Thoracic aorta (tissue), 2 donors: ENCODE results near the gene NDUFV1. TPM values are rescaled to one million over a fixed set of nuclear protein-coding genes. Genes with fewer than 3 reads are reported as not detected.
"Not testable (repeated sequence)": the region's sequence is repeated elsewhere in the genome, so short reads cannot be mapped to it uniquely, and the experiment has no call there.

Source experiments
- ATAC-seq: fragments of 150-250 bp; one replicate; pipeline ENCODE4 v1.8.0; 2017; ENCODE audit warnings: low read depth; ENCODE audit not compliant: insufficient number of reproducible peaks, low FRiP score
- DNase-seq: peaks from one replicate; pipeline ENCODE4 v3.0.0-alpha.2; 2020; ENCODE audit warnings: low spot score
- H3K27ac ChIP-seq, 2 donors: fragments of 200-600 bp; sonication (generic); 1 replicate in 1 of 2; 2 replicates in 1 of 2; pipeline ENCODE4 v1.5.1; 2016; ENCODE audit warnings: mild to moderate bottlenecking in 2 of 2, moderate library complexity in 2 of 2
- H3K27me3 ChIP-seq: fragments of 200-600 bp; sonication (generic); replicated peaks from 2 replicates; pipeline ENCODE4 v1.6.0; 2016; ENCODE audit warnings: mild to moderate bottlenecking; ENCODE audit not compliant: insufficient read depth
- H3K36me3 ChIP-seq: fragments of 200-600 bp; sonication (generic); one replicate; pipeline ENCODE4 v1.5.1; 2016
- H3K4me1 ChIP-seq, 2 donors: fragments of 200-600 bp; sonication (generic); 1 replicate in 1 of 2; 2 replicates in 1 of 2; pipeline versions ENCODE4 v1.5.1 to v1.6.0; 2016; ENCODE audit warnings: low read depth in 2 of 2, mild to moderate bottlenecking in 1 of 2; ENCODE audit not compliant: control insufficient read depth in 1 of 2
- H3K4me3 ChIP-seq: fragments of 200-600 bp; sonication (generic); 2 replicates; pipeline ENCODE4 v1.5.1; 2016; ENCODE audit warnings: mild to moderate bottlenecking
- H3K9me3 ChIP-seq: fragments of 200-600 bp; sonication (generic); 2 replicates; pipeline ENCODE4 v1.5.1; 2016
- total RNA-seq, 2 donors: library from RNA; depleted of rRNA; stranded (reverse); fragments of >200 nt; gene quantifications; one replicate each; pipeline versions ENCODE4 v1.1.0 to v1.2.3, GENCODE V29; 2016
- TF ChIP-seq, protein P1 (sequence below): fragments of 200-600 bp; sonication (generic); IDR thresholded peaks from one replicate; pipeline ENCODE4 v1.5.1; 2019; ENCODE audit warnings: antibody characterized with exemption

NDUFV1 gene
- total RNA-seq = 100 to 1,000 TPM; 240 to 252 TPM

DNA sequence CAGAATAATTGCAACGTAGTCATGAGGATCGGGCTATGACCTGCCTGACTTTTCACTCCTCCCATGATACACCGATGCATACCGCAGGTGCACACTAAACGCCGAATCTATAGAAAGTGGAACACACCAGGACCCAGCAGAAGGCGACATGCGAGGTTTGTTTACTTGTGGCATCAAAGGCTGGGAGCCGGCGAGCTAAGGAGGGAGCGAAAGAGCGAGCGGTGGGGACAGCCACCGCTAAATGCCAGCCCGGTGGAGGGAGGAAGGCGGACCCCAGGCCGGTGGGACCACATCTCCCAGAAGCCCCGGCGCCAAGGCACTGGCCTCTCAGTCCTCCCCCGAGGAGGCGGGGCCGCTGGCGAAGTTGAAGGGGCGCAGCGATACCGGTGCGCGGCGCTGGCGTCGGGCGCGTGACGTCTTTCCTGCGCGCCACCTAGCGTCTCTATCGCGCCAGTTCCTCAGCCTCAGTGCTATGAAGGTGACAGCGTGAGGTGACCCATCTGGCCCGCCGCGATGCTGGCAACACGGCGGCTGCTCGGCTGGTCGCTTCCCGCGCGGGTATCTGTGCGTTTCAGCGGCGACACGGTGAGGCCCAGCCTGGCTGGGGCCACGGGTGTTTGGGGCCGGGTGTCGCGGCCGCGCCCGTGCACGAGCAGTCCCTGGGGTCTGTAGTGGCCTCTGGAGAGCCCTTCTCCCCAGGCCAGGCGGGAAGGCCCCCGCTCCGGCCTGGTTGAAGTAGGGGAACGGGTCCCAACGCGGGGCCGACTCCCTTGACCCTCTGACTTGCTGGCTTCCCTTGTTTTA lies at the start of gene NDUFV1:
Gene NDUFV1, plus strand, starts transcription at position 445 of the 804 bp plus-strand sequence. Its CDS starts 69 bp downstream, at position 514.
- peak; percentile 98 for ATAC-seq
- TF ChIP-seq, protein P1, sequence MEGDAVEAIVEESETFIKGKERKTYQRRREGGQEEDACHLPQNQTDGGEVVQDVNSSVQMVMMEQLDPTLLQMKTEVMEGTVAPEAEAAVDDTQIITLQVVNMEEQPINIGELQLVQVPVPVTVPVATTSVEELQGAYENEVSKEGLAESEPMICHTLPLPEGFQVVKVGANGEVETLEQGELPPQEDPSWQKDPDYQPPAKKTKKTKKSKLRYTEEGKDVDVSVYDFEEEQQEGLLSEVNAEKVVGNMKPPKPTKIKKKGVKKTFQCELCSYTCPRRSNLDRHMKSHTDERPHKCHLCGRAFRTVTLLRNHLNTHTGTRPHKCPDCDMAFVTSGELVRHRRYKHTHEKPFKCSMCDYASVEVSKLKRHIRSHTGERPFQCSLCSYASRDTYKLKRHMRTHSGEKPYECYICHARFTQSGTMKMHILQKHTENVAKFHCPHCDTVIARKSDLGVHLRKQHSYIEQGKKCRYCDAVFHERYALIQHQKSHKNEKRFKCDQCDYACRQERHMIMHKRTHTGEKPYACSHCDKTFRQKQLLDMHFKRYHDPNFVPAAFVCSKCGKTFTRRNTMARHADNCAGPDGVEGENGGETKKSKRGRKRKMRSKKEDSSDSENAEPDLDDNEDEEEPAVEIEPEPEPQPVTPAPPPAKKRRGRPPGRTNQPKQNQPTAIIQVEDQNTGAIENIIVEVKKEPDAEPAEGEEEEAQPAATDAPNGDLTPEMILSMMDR = peak; percentile 68
- peaks cover 7 to 26% of the 10 kb centered on the region in 2 donors for H3K4me1 ChIP-seq
- H3K9me3 ChIP-seq = no peaks in the 10 kb centered on the region
- H3K27me3 ChIP-seq = no peaks in the 10 kb centered on the region
- peak within 1 kb of the TSS; percentile 89 for H3K4me3 ChIP-seq
- H3K27ac ChIP-seq = peak within 1 kb of the TSS; percentile 77 to 83
- DNase-seq = peak; percentile 92
- H3K36me3 ChIP-seq = peaks cover 19% of the 10 kb centered on the region

DNA sequence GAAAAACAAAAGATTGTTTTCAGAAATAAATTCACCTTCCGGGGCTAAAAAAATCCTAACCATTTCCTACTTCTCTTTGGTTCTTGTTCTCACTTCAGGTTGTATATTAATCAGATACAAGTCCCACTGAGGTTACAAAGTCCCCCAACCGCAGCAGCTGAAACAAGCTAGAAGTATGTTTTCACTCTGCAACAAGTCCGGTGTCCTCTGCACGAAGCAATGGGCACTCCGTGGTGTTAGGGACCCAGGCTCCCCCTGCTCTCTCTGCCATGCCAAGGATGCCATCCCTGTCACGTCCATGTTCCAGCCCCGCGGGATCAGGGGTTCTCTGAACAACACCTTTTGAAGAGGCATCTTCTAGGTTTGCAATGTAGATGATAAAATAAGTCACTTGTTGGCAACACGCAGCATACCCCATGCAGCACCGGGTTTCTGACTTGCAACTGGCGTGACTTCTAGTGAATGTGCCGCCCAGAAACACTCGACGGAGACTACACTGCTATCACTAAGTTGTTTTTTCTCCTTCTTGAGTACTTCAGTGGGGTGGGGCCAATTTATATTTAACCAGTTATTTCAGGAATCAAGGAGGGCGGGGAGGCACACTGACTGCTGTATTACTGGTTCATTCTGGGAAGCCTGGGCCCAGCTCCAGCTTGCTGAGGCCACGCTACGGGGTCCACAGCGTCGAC lies 48.5 kb upstream of the NDUFV1 start:
- Histone ChIP-seq H3K27ac (peak overlapping the region; percentile 60 to 81), H3K4me1 (peaks cover 16 to 39% of the 10 kb centered on the region in 2 donors), H3K27me3 (no peaks in the 10 kb centered on the region), H3K36me3 (no peaks in the 10 kb centered on the region), H3K9me3 (no peaks in the 10 kb centered on the region), H3K4me3 (peak overlapping the region; percentile 60)
- peak; percentile 47 for DNase-seq
- peak; percentile 62 for ATAC-seq
- TF ChIP-seq, protein P1 = no peak

DNA sequence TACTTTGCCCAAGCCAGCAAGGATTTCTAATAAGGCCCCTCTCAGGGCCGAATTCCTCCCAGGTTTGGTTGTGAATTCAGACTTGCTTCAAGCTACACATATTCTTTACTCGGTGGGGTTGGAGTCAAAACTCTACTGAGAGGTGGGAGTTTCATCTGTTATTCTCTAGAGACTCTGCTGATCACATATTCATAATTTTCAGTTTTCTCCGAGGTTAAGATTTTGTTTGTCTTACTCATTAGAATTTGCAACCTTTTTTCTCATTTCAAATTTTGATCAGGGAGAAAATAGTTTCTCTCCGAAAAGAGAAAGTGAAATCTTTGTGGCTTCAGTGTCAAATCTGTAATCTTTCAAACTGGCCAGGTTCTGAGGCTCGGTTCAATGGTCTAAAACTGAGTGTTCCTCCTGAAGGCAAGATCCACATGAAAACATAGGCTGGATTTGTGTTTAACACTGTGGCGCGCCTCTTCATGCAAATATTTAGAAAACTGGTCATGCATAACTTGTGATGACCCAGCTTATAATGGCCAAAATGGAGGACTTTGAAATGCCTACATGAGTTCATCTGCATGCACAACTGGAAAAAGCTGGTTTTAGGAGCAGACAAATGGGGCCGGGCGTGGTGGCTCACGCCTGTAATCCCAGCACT lies 44.6 kb upstream of the NDUFV1 start:
- H3K4me1 ChIP-seq = peaks cover 22 to 52% of the 10 kb centered on the region in 2 donors
- no peaks in the 10 kb centered on the region for H3K9me3 ChIP-seq
- no peak overlapping the region for H3K4me3 ChIP-seq
- TF ChIP-seq, protein P1 = no peak
- DNase-seq (no peak), ATAC-seq (no peak)
- H3K27ac ChIP-seq = peak overlapping the region in 1 of 2 donors; percentile 47
- H3K27me3 ChIP-seq = no peaks in the 10 kb centered on the region
- no peaks in the 10 kb centered on the region for H3K36me3 ChIP-seq

DNA sequence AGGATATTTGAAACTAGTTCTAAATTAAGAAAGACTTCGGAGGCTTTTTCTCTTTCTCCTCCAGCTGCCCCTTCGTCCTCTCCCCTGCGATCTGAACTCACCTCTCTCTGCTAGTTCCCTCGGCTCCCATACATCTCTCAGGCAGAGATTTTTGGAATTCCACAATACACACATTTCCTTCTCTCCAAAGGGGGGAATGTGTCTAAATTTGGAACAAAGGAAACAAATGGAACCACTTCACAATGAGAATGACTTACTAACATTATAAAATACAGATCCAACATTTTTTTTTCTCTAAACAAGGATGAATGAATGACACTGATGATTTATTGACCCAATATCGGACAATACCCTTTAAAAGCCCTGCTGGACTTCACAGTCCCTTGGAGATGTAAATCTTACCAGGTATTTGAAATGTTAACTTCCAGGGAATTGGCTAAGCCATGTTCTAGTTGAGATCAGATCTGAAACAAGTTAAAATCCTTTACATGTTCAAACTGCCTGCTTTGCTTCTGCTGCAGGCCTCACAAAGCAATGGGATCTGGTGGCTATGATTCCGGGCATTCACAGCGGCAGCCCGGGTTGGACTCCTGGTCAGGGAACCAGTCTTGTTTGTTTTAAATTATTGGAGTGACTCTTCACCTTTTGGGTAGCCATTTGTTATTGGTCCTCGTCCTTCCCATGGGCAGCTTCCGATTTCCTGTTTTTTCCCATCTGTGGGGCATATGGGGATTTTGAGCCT lies 43.6 kb upstream of the NDUFV1 start:
- H3K27me3 ChIP-seq = no peaks in the 10 kb centered on the region
- TF ChIP-seq, protein P1 = no peak
- no peak overlapping the region for H3K4me3 ChIP-seq
- H3K27ac ChIP-seq = peak overlapping the region; percentile 47 to 56
- no peaks in the 10 kb centered on the region for H3K36me3 ChIP-seq
- no peak for DNase-seq
- H3K4me1 ChIP-seq = peaks cover 22 to 44% of the 10 kb centered on the region in 2 donors
- no peaks in the 10 kb centered on the region for H3K9me3 ChIP-seq
- ATAC-seq = no peak

DNA sequence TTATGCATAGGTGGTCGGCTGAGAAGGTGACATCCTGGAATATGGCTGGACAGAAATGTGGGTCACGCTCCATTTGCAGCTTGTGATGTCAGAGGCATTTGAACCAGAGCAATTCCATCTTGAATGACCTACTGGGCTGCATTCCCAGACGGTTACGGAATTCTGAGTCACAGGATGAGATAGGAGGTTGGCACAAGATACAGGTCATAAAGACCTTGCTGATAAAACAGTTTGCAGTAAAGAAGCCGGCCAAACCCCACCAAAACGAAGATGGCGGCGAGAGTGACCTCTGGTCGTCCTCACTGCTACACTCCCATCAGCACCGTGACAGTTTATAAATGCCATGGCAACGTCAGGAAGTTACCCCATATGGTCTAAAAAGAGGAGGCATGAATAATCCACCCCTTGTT lies 43.0 kb upstream of the NDUFV1 start:
- not testable (repeated sequence) for ATAC-seq, H3K36me3 ChIP-seq, H3K27me3 ChIP-seq, H3K4me3 ChIP-seq, H3K9me3 ChIP-seq
- Histone ChIP-seq H3K4me1 (peaks cover 19 to 38% of the 10 kb centered on the region in 2 donors), H3K27ac (peak overlapping the region; percentile 47 to 56)
- DNase-seq = peak; percentile 67
